HepG2 (cell line): ENCODE data around the gene ARL4D. TPM values are rescaled to one million over a fixed set of nuclear protein-coding genes. Genes with fewer than 3 reads are reported as not detected.

Experiments
- ARID2 ChIP-seq: sonication (generic); formaldehyde crosslinking; IDR thresholded peaks from 2 replicates; pipeline ENCODE4 v1.8.1; 2022; ENCODE audit warnings: mild to moderate bottlenecking, missing genetic modification reagents, borderline replicate concordance
- CSRNP1 ChIP-seq: sonication (generic); formaldehyde crosslinking; IDR thresholded peaks from 2 replicates; pipeline ENCODE4 v1.8.1; 2023; ENCODE audit warnings: mild to moderate bottlenecking, missing genetic modification reagents
- DBP ChIP-seq: sonication (generic); formaldehyde crosslinking; IDR thresholded peaks from 2 replicates; pipeline ENCODE4 v1.4.0; 2020; ENCODE audit warnings: missing genetic modification reagents; ENCODE audit errors: not compliant biosample characterization
- HMGA1 ChIP-seq: sonication (generic); formaldehyde crosslinking; conservative IDR thresholded peaks from 2 replicates; pipeline ENCODE4 v1.4.0; 2020; ENCODE audit warnings: missing genetic modification reagents
- MAX ChIP-seq: IDR thresholded peaks from 2 replicates; pipeline ENCODE4 v1.6.1; 2012; ENCODE audit warnings: inconsistent platforms
- PRDM4 ChIP-seq: sonication (generic); formaldehyde crosslinking; IDR thresholded peaks from 2 replicates; pipeline ENCODE4 v1.9.0; 2021; ENCODE audit warnings: missing genetic modification reagents, borderline replicate concordance
- RARG ChIP-seq: sonication (generic); formaldehyde crosslinking; IDR thresholded peaks from 2 replicates; pipeline ENCODE4 v1.4.0; 2020; ENCODE audit warnings: low read depth, mild to moderate bottlenecking, missing genetic modification reagents
- RBFOX2 ChIP-seq: fragments of 200-400 bp; formaldehyde crosslinking; IDR thresholded peaks from 2 replicates; pipeline ENCODE4 v1.6.1; 2017; ENCODE audit warnings: low read depth, mild to moderate bottlenecking, low read length
- SNRNP70 ChIP-seq: fragments of 200-400 bp; formaldehyde crosslinking; IDR thresholded peaks from 2 replicates; pipeline ENCODE4 v1.6.1; 2017; ENCODE audit warnings: mild to moderate bottlenecking, low read depth, low read length, moderate library complexity
- TBX3 ChIP-seq: fragments of 450-650 bp; IDR thresholded peaks from 2 replicates; pipeline ENCODE4 v1.6.1; 2017; ENCODE audit warnings: antibody characterized with exemption, mild to moderate bottlenecking, inconsistent platforms, borderline replicate concordance
- ZFAT ChIP-seq: sonication (generic); formaldehyde crosslinking; conservative IDR thresholded peaks from 2 replicates; pipeline ENCODE4 v1.8.1; 2023; ENCODE audit warnings: missing genetic modification reagents, inconsistent platforms
- ZNF101 ChIP-seq: sonication (generic); formaldehyde crosslinking; IDR thresholded peaks from 2 replicates; pipeline ENCODE4 v1.4.0; 2020; ENCODE audit warnings: mild to moderate bottlenecking, low read depth, missing genetic modification reagents, borderline replicate concordance
- ZNF143 ChIP-seq: sonication (generic); formaldehyde crosslinking; IDR thresholded peaks from 2 replicates; pipeline ENCODE4 v1.4.0; 2020; ENCODE audit warnings: missing genetic modification reagents
- ZNF430 ChIP-seq: sonication (generic); formaldehyde crosslinking; IDR thresholded peaks from 2 replicates; pipeline ENCODE4 v1.9.0; 2021; ENCODE audit warnings: mild to moderate bottlenecking, missing genetic modification reagents
- ZNF563 ChIP-seq: sonication (generic); formaldehyde crosslinking; IDR thresholded peaks from 2 replicates; pipeline ENCODE4 v1.8.0; 2022; ENCODE audit warnings: mild to moderate bottlenecking, moderate library complexity, missing genetic modification reagents
- ZNF687 ChIP-seq: sonication (generic); formaldehyde crosslinking; IDR thresholded peaks from 2 replicates; pipeline ENCODE4 v1.5.1; 2020; ENCODE audit warnings: mild to moderate bottlenecking, missing genetic modification reagents, moderate library complexity
- ZNF770 ChIP-seq: sonication (generic); formaldehyde crosslinking; IDR thresholded peaks from 2 replicates; pipeline ENCODE4 v1.5.0; 2020; ENCODE audit warnings: mild to moderate bottlenecking, missing genetic modification reagents
- ZZZ3 ChIP-seq: sonication (generic); formaldehyde crosslinking; IDR thresholded peaks from 2 replicates; pipeline ENCODE4 v1.4.0; 2020; ENCODE audit warnings: missing genetic modification reagents, mild to moderate bottlenecking, borderline replicate concordance
- polyA plus RNA-seq, 8 experiments: library from polyadenylated mRNA; depleted of rRNA in 3 of 8; stranded (reverse) in 7 of 8; unstranded in 1 of 8; fragments of >200 nt; fragmentation: Illumina TruSeq in 4 of 8; extraction: Trizol in 4 of 8; gene quantifications; 2 replicates each; pipeline versions ENCODE4 v1.2.1 to v1.2.3, GENCODE V29; 2011 to 2016; ENCODE audit warnings: low read depth in 4 of 8, missing spikeins in 1 of 8, mixed read lengths in 1 of 8; ENCODE audit not compliant: insufficient read depth in 1 of 8
- total RNA-seq, 5 experiments: library from RNA; depleted of rRNA; stranded (reverse); fragments of >200 nt; fragmentation: Illumina TruSeq; extraction: Trizol; gene quantifications; 2 replicates each; pipeline ENCODE4 v1.2.3, GENCODE V29; 2016; ENCODE audit warnings: low read depth in 1 of 5

ARL4D gene
- total and polyA plus RNA-seq, 2 of the 13 experiments (the other 11 are each of a cell fraction or from before 2014, with no cell fraction given): 9.0 to 25.9 TPM

- no peak for TF ChIP-seq RARG (CRISPR knock-in tag)
- no peak for TF ChIP-seq ZZZ3
- TF ChIP-seq ZNF687 (CRISPR knock-in tag): peak; percentile 64
- TF ChIP-seq ZNF563 (CRISPR knock-in tag): 0 out of 2 replicates have a peak, but pooled peaks have one; percentile 20
- TF ChIP-seq ZNF143 (CRISPR knock-in tag): no peak
- TF ChIP-seq MAX: 0 out of 2 replicates have a peak, but pooled peaks have one; percentile 11
- TF ChIP-seq CSRNP1: peak; percentile 24; the same call in 1 of the 2 replicates
- no peak for TF ChIP-seq TBX3
- TF ChIP-seq ZNF430: no peak
- TF ChIP-seq RBFOX2: peak; percentile 57; the same call in 1 of the 2 replicates
- no peak for TF ChIP-seq PRDM4
- TF ChIP-seq ZNF770 (CRISPR knock-in tag): no peak
- no peak for TF ChIP-seq DBP
- TF ChIP-seq ARID2: no peak
- no peak for TF ChIP-seq ZFAT (CRISPR knock-in tag)
- no peak for TF ChIP-seq SNRNP70
- TF ChIP-seq ZNF101: no peak
- no peak for TF ChIP-seq HMGA1 (CRISPR knock-in tag)
These were observed 3.3 kb downstream of the ARL4D start (continued) for GRCh38 chr17:43402078-43402477.
